Embryonic facial prominence (tissue), 1 donor: ENCODE data around the gene EHD4.

Experiments
- DNase-seq: peaks from one replicate; pipeline ENCODE4 v3.0.0-alpha.2; 2016; ENCODE audit errors: extremely low spot score

EHD4 gene

DNA sequence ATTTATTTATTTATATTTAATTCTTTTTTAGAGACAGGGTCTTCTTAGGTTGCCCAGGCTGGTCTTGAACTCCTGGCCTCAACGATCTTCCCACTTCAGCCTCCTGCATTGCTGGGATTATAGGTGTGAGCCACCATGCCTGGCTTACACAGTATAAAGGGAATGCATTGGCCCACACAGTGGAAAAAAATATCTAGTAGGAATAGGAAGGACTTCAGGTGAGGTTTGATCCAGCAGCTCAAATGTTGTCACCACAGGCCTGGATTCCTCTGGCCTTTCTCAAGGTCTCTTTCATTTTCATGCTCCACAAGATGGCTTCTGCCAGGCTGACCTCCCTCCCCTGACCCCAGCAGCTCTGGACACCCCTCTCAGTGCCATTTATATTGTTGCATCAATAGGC, 76.4 kb downstream of the EHD4 start:
- no peak for DNase-seq

DNA sequence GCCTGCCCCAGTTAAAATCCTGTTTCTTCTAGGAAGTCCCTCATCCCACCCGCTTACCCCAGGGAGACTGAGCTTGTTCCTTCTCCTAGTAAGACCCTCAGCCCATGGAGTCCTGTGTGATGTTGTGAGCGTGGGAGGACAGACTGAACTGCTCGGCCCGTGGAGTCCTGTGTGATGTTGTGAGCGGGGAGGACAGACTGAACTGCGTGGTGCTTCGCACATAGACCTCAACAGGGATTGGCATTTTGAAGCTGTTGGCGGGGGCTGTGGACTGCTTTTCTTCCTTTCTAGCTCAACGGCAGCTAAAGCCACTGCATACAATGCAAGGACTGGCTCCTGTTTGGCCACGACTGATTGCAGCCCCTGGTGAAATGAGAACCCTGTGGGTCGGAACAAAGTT, 76.9 kb downstream of the EHD4 start:
- no peak for DNase-seq

DNA sequence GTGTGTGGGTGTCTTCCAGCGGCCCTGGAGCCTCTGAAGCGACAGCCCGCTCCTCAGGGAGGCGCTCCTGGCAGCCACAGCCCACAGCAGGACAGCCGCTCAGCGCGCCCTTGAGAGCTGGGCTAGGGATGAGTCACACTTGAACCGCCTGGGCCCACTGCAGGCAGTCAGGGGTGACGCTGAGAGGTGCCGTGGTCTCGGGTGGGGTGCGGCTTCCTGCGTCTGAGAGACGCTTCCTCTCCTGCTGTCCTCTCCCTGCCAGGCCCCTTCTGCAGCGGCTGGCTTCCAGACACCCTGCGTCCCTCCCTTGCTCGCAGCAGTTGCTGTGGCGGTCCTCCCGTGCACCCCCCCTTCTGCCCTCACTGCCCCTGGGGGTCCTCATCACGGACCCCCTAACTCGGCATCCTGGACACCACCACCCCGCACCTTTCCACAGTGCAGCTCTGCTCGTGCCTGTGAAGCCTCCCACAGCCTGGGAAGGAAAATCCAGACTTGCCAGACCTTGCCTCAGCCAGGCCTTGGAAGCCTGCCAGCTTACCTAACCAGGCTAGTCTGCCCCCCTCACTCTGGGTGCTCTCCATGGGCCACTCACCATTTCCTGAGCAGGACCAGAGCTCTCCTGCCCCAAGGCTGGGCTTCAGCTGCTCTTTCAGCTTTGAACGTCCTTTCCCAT, 77.4 kb downstream of the EHD4 start:
- DNase-seq, result no peak

DNA sequence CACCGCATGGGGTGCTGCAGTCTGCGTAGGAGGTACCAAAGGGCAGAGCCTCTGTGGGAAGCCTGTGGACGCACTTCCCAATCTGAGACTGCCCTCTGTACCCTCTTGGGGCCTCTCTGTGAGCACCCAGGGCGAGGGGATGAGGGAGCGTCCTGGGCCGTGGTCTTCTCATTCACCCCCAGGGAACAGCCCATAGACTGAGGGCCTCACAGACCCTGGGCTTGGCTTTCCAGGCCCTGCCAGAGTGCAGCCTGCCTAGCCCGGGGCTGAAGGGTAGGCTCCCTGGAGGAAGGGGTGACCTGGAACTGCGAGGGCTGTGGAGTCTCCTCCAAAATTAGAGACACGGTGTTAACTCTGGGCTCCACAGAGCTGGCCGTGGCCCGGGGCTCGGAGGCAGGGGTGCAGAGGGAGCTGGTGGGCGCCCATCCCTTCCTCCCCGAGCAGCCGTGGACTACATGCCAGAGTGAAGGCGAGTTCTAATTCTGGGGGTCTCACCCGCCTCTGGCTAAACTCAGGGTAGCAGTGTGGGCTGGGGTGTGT, 78.0 kb downstream of the EHD4 start:
- no peak for DNase-seq

DNA sequence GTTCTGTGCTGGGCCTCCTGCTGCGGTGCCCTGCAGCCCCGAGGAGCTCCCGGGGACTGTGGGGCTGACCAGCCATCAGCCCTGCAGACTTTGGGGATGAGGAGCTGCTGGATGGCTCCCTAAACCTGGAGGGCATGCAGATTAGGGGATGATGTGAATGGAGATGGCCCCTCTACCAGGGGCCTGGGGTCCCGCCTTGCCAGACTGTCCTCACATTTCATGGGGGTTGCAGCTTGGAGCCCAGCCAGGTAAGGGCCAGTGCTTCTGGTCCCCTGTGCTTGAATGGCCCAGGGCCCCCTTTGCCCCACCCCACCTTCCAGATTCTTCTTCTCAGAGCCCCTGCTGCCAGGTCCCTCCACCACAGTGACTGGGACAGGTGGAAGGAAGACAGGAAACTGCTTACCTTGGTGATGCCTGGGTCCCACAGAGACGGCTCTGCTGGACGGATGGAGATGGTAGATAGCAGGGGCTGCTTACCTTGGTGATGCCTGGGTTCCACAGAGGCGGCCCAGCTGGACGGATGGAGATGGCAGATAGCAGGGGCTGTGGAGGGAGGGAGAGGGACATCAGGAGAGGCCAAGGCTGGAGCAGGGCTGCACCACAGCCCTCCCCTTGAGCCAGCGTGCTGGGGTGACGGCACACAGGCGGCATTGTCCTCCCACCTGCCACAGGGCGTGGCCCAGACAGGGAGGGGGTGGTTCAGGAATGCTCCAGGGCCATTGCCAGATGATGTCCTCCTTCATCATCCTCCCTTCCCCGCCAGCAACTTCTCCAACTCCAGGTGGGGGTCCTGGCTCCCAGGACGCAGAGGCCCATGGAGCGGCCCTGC, 78.7 kb downstream of the EHD4 start, which contains the start of gene SPTBN5:
SPTBN5 (minus strand) TSS at position 632 of the 829 bp plus-strand sequence; CDS start at position 76, 556 bp downstream.
- DNase-seq, result no peak

DNA sequence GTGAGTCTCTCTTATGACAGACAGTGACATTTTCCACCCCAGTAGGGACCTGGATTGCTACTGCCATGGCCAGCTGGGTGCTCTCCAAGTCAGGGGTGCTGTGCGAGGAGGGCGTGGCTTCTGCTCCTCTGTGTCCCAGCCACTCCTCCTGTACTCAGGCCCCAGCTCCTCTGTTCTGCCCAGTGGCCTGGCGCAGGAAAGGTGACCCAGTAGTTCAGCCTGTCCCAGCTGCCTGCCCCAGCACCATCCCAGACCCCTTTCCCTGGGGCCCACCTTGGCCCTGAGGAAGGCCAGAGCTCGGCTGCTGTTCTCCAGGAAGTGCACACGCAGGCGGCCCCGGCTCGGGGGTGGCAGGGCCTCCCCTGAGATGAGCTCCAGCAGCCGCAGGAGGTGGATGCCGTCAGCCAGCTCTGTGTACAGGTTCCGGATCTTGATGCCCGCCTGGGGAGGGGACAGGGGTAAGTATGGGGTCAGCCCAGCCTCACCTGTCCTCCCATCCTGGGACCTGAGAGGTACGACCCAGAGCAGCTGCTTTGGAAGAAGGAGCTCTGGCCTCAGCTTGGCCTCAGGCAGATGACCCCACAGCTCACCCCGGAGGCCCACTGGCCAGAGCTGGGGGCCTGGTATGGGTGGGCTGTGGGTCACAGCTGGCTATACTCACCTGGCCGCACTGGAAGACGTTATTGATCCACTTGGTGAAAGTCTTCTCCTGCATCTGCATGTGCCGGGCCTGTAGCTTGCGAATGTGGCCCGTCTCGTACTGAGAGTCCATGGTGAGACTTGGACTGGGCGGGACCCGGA, 79.5 kb downstream of the EHD4 start:
- no peak for DNase-seq

DNA sequence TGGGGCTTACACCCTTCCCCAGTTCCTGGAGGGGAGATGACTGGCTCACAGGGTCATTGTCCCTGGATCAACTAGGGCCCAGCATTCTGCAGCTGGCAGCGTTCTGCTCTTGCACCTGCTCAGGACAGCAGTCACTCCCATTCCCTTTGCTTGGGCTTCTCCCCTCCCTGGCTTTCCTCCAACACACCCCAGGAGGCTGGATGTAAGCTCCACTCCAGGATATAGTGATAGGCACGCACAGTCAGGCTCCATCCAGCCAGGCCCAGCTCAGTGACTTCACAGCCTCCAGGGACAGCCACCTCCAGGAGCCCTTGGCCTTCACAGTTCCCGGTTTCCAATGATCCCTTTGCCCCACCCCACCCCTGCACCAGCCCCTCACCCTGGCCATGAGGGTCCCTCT, 80.4 kb downstream of the EHD4 start:
- no peak for DNase-seq

DNA sequence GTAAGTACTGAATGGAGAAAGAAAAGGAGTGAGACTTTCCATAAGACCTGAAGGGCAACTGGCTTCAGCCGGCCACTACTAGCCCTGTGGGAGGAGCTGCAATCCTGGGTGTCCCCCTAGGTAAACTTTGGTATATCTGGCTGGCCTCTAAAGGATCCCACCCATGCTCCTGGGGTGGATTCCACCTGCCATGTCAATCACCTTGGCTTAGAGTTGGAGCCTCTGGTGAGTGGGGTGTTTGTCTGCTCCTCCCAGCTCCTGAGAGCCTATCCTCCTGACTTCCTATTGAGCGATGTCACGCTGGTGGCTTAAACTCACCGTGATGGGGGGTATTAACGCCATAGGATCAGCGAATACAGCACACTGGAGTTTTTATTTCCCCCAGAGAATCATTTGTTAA, 81.1 kb downstream of the EHD4 start:
- DNase-seq, result no peak

DNA sequence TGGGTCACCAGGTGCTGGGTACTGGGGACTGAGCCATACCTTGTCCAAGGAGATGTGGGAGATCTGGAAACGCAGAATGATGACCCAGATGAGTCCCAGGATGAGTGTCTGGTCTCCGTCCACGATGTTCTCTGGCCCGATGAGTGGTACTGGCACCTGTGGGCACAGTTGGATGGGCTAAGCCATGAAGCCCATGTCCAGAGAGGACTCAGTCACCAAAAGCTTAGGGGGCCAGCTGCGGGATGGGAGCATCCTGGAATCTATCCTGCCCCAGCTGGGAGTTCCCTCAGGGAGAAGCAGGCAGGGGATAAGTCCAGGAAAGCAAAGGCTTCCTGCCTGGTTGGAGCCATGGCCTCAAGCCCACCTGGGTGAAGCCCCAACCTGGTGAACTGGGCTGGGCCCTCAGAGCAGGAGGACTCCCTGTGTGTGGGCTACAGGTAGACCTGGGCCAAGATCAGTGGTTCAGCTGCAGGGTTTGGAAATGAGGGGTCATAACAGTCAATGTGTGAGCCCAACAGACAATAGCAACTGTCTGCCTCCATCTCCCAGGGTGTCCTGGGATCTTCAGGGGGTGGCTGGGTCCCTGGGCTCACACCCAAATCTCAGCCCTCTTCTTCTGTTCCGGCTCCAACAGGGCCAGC, 82.2 kb downstream of the EHD4 start:
- DNase-seq, result no peak

DNA sequence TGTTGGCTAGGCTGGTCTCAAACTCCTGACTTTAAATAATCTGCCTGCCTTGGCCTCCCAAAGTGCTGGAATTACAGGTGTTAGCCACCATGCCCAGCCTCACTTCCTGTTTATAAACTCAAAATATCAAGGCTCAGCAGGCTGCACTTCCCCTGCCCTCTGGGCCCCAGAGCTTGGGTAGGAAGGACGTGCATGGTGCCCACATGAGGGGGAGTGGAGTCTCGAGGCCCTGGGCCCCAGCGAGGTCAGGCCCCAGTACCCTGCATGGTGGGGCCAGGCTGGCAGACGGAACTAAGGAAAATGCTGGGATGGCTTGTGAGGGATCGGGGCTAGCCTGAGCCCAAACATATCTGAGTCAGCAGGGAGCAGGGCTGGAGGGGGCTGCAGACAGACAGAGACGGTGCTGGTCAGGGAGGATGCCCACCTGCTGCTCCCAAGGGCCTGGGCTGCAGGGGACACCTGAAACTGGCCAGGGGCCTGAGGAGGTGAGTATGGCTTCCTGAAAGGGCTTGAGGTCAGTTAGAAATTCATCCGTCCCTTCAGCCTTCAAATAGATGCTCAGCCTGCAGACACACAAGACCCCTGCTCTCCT, 83.6 kb downstream of the EHD4 start:
- no peak for DNase-seq

DNA sequence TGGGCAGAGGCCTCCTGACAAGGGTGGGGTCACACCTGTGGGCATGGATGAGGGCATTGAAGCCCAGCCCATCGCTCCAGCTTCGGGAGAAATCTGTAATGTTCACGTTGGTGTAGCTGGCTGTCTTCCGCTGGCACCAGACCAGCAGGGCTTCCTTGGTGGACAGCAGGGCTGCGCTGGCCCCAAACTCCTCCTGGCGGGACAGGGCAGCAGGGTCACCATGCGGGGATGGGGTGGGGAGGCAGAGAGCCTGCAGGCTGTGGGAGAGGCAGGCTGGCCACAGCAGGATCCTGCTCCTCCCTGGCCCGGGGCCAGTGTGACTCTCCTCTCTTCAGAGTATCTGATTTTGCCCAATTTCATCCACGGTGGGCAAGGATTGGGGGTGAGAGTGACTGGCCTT, 84.5 kb downstream of the EHD4 start:
- DNase-seq, result no peak

DNA sequence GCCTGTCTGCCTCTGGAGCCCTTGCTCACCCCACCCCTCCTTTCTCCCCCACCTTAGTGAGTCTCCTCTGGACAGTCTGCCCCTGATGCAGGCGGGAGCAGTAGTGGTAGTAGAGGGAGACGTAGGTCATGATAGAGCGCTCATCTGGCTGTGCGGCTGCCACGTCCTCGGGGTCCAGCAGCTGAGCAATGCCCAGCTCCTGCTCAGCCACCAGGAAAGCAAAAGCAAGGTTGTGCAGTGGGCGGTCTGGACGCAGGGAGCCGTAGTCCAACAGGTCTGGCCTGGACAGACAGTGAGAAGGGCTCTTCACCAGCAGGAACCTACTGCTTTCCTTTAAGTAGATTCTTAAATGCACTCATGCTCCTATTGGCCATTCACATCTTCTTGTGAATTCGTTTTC, 85.2 kb downstream of the EHD4 start:
- no peak for DNase-seq

DNA sequence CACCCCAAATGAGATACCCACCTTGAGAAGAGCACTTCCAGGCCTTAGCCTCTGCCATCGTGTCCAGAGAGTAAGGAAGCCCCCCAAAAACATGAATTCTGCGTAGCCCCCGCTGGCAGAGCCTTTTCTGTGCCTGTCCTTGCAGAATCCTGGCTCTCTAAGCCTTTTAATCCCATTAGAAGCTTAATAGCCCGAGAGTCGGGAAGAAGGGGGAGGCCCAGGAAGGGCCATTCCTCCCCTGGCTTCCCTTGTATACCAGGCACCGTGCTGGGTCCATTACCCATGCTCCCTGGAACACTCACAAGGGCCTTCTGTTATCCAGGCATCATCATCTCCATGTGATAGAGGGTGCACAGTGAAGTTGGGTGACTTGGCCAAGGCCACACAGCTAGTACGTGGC, 85.6 kb downstream of the EHD4 start:
- no peak for DNase-seq

DNA sequence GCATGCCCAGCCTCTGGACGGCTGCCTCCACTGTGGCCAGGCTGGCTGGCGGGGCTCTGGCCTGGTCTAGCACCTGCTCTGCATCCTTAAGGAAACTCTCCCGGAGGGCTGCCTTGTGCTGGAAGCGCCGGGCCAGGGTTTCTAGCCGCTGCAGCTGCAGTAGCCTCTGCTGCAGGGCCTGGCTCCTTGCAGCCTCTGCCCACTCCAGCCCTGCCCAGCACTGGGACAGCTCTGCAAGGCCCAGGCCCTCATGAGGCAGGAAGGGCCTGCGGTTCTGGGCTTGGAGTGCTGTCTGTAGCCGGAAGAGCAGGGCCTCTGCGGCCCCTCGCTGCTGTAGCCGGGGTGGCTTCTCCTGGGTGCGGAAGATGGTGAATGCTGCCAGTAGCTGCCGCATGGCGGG, 86.5 kb downstream of the EHD4 start:
- no peak for DNase-seq

DNA sequence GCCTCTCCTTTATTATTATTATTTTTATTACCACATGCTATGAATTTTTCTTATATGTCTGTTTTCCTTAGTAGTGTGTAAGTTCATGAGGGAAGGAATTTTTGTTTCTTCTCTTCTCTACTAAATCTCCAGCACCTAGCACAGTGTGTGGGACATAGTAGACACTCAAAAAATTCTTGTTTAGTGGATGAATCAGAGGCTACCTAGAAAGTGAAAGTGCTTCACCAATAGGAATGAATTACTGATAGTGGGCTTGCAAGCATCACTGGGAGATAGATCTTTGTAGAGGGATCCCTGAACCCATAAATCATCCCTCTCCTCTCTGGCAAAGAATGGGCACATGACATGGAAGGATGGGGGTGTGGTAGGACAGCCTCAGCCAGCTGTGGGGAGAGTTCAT, 87.0 kb downstream of the EHD4 start:
- DNase-seq, result no peak

DNA sequence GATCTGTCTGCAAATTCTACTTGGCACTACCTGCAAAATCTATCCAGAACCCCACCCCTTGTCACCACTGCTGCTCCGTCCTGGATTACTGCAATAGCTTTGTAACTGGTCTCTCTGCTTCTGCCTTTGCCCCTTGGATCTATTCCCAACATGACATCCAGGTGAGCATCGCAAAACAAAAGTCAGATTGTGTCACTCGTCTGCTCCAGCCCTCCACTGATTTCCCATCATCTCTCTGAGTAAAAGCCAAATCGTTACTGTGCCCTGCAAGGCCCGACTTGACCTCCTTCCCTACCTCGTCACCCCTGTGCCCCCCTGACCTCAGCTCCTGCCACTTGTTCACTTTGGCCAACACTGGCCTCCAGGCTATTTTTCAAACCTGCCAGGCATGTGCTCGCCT, 87.9 kb downstream of the EHD4 start:
- DNase-seq, result no peak

DNA sequence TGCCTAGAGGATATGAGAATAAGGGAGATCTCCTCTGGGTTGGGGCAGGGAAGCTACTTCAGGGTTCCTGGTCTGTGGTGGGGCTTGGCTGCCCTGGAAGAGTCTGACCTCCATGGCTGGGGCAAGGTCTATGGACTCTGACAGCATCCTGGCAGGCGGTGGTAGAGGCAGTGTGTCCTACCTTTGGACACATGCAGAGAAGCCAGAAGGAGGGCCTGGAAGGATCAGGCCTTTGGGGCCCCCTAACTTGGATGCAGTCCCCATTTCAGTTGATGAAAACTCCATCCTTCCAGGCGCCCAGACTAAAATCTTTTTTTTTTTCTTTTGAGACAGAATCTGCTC, 88.9 kb downstream of the EHD4 start:
- no peak for DNase-seq

DNA sequence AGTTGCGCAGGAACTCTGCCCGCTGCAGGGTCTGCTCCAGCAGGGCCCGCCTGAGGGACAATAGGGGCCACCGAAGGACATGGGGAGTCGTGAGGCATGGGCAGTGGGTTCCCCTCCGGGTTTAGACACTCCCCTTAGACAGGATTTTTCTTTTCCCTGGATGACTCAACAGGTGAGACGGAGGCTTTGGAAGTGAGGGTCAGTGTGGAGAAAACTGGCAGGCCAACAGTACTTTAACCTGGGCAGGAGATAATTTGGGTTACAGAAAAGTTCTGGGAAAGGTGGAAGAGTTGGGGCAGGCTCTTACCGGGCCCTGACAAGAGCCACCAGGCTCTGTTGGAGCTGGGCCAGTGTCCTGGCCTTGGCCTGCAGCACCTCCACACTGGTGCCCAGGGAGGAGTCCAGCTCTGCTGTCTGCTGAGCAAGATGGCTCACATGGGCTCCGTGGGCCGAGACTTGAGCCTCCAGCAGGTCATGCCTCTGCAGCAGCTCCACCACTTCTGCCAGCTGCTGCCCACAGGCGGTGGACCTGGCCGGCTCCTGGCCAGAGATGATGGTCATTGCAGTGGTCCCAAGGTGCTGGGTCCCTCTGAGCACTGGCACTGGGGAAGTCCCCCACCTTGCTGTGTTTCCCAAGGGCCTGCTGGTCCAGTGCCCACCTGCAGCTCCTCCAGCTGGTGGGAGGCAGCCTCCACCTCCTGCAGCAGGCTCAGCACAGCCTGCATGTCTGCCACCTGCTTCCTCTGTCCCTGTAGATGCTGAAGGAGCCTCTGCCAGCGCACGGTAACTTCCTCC, 89.5 kb downstream of the EHD4 start:
- DNase-seq, result no peak

DNA sequence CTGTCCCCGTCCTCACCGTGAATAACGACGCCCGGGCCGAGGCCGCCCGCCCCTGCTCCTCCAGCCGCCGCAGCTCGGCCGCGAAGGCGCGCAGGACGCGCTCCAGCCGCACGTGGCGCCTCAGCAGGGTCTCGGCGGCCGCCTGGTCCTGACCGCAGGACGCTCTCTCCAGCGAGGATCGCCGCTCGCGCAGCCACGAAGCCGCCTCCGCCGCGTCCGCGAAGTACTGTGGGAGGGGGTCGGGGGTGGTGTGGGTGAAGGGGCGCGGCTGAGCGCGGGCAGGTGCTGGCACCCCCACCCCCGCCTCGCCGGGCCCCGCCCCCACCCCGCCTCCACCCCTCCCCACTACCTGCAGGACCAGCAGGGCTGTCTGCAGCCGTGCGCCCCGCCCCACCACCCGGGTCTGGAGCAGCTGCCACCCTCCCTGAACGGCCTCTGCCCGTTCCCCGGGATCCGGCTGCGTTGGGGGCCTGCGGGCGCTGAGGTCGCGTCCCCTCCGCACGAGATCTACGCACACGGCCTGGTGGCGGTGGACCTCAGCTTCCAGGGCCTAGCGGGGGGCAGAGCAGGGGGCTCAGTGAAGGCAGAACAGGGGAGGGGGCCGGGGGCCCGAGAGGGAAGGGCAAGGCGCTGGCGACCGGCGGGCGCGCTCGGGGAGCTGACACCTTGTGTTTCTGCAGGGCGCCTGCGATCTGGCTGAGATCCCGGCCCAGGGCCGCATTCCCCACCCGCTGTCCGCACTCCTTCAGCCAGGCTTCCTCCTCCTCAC, 90.3 kb downstream of the EHD4 start:
- no peak for DNase-seq

DNA sequence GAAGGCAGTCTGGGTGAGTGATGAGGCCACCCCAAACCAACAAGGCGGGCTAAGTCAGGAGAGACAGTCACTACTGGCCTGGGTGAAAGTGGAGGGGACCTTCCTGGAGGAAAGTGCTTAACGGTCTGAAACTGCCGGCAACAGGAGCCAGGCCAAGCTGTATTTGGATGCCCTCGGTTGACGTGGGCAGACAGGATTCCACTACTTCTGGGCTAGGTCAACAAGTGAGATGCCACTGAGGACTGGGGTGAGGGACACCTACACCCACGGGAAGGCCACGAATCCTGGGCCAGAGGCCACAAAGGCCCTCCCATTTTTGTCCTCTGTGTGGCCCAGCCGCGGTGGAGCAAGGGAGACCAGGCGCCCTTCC, 90.8 kb downstream of the EHD4 start:
- DNase-seq, result no peak
